NCI-H1694 treated with DMSO at 0.1 percent for 48 hours (cell line): ENCODE measurements around the gene GPR27.

Experiments
- DNase-seq: peaks from one replicate; lab custom pipeline; 2025; lab: John Stamatoyannopoulos, UW

Gene GPR27

GRCh38 chr3:71786217-71786549 lies 32.5 kb downstream of the GPR27 start:
- DNase-seq = no peak

GRCh38 chr3:71786551-71786950 lies 32.9 kb downstream of the GPR27 start:
- no peak for DNase-seq

- no peak for DNase-seq
Measured at GRCh38 chr3:71787851-71788405, 34.3 kb downstream of the GPR27 start.

GRCh38 chr3:71789922-71790321 lies 36.3 kb downstream of the GPR27 start:
- DNase-seq = no peak

GRCh38 chr3:71791634-71792033 lies 38.0 kb downstream of the GPR27 start:
- no peak for DNase-seq

GRCh38 chr3:71796290-71796689 lies 42.6 kb downstream of the GPR27 start:
- no peak for DNase-seq

- peak; percentile 0 for DNase-seq
Measured at GRCh38 chr3:71797455-71797854, 43.8 kb downstream of the GPR27 start.

GRCh38 chr3:71800023-71800422 lies 46.4 kb downstream of the GPR27 start:
- DNase-seq = no peak

- no peak for DNase-seq
Measured at GRCh38 chr3:71801986-71802385, 48.3 kb downstream of the GPR27 start.

- no peak for DNase-seq
Measured at GRCh38 chr3:71803248-71803647, 49.6 kb downstream of the GPR27 start.

GRCh38 chr3:71805199-71805598 lies 51.5 kb downstream of the GPR27 start:
- DNase-seq = no peak

- DNase-seq = no peak
Measured at GRCh38 chr3:71805691-71806090, 52.0 kb downstream of the GPR27 start.
